GM23338 (cell line): ENCODE results near the gene UBE2D1. TPM values are rescaled to one million over a fixed set of nuclear protein-coding genes. Genes with fewer than 3 reads are reported as not detected.
A peak's percentile ranks its signal among the peaks of the same experiment; 100 is the strongest.

Experiments used
- ATAC-seq: fragments of 200-7000 bp; cut with Tn5 transposase; 3 replicates; pipeline ENCODE4 v1.9.1; 2020
- DNase-seq: peaks from one replicate; pipeline ENCODE4 v3.0.0-alpha.2; 2015; ENCODE audit warnings: low spot score
- H2AFZ ChIP-seq: fragments of 200-600 bp; sonication (generic); 2 replicates; pipeline ENCODE4 v1.8.0; 2016; ENCODE audit warnings: antibody characterized with exemption, mild to moderate bottlenecking, moderate library complexity
- H3F3A ChIP-seq: fragments of 200-600 bp; sonication (generic); replicated peaks from 2 replicates; pipeline ENCODE4 v1.8.0; 2017; ENCODE audit warnings: antibody characterized with exemption, mixed run types, low read depth
- H3K27ac ChIP-seq: fragments of 200-600 bp; sonication (generic); 2 replicates; pipeline ENCODE4 v1.6.1; 2016; ENCODE audit warnings: low read depth
- H3K27me3 ChIP-seq: fragments of 200-600 bp; sonication (generic); 2 replicates; pipeline ENCODE4 v1.8.0; 2016; ENCODE audit warnings: mild to moderate bottlenecking, mixed run types, moderate library complexity; ENCODE audit not compliant: insufficient read depth
- H3K36me3 ChIP-seq: fragments of 200-600 bp; sonication (generic); 2 replicates; pipeline ENCODE4 v1.8.0; 2016; ENCODE audit warnings: mild to moderate bottlenecking; ENCODE audit not compliant: insufficient read depth
- H3K4me1 ChIP-seq: fragments of 200-600 bp; sonication (generic); 2 replicates; pipeline ENCODE4 v1.8.0; 2016; ENCODE audit warnings: mild to moderate bottlenecking, moderate library complexity; ENCODE audit not compliant: insufficient read depth
- H3K4me2 ChIP-seq: fragments of 200-600 bp; sonication (generic); 2 replicates; pipeline ENCODE4 v1.7.1; 2017; ENCODE audit warnings: mixed run types
- H3K4me3 ChIP-seq: fragments of 200-600 bp; sonication (generic); 2 replicates; pipeline ENCODE4 v1.6.1; 2016; ENCODE audit warnings: mixed run types
- H3K79me2 ChIP-seq: fragments of 200-600 bp; sonication (generic); replicated peaks from 2 replicates; pipeline ENCODE4 v1.8.0; 2017; ENCODE audit warnings: mild to moderate bottlenecking; ENCODE audit not compliant: insufficient read depth
- H3K9me2 ChIP-seq: fragments of 200-600 bp; sonication (generic); 2 replicates; pipeline ENCODE4 v1.8.0; 2017; ENCODE audit not compliant: insufficient read depth
- H4K20me1 ChIP-seq: fragments of 200-600 bp; sonication (generic); replicated peaks from 2 replicates; pipeline ENCODE4 v1.8.0; 2017; ENCODE audit warnings: mild to moderate bottlenecking; ENCODE audit not compliant: insufficient read depth
- H3K27ac Mint-ChIP-seq: 2 replicates; pipeline ENCODE4 v1.8.0; 2020; ENCODE audit warnings: inconsistent platforms, mild to moderate bottlenecking, moderate library complexity, mixed read lengths
- H3K27me3 Mint-ChIP-seq: 3 replicates; pipeline ENCODE4 v1.8.0; 2022; ENCODE audit warnings: low read depth, mild to moderate bottlenecking, moderate library complexity, mixed read lengths, inconsistent platforms; ENCODE audit not compliant: insufficient read depth, poor library complexity
- H3K36me3 Mint-ChIP-seq: 3 replicates; pipeline ENCODE4 v1.8.0; 2021; ENCODE audit warnings: low read depth, mild to moderate bottlenecking, inconsistent platforms, moderate library complexity, mixed read lengths
- H3K4me1 Mint-ChIP-seq: 3 replicates; pipeline ENCODE4 v1.8.0; 2020; ENCODE audit warnings: mild to moderate bottlenecking, inconsistent platforms, mixed read lengths
- H3K4me3 Mint-ChIP-seq: 3 replicates; pipeline ENCODE4 v1.8.0; 2021; ENCODE audit warnings: moderate library complexity, mild to moderate bottlenecking, inconsistent platforms, mixed read lengths
- H3K9me3 Mint-ChIP-seq: 3 replicates; pipeline ENCODE4 v1.8.0; 2020; ENCODE audit warnings: moderate library complexity, mild to moderate bottlenecking, inconsistent platforms, mixed read lengths
- CTCF ChIP-seq, 2 experiments: fragments of 200-600 bp in 1 of 2; sonication (generic) in 1 of 2; conservative IDR thresholded peaks; 2 replicates each; pipeline versions ENCODE4 v1.5.1 to v1.6.1; 2016 to 2017; ENCODE audit warnings: antibody characterized with exemption in 2 of 2, low read depth in 2 of 2, mild to moderate bottlenecking in 2 of 2, moderate library complexity in 1 of 2
- ETS1 ChIP-seq: IDR thresholded peaks from 2 replicates; pipeline ENCODE4 v1.6.1; 2016; ENCODE audit warnings: antibody characterized with exemption
- EZH2 ChIP-seq: fragments of 200-600 bp; sonication (generic); IDR thresholded peaks from one replicate; pipeline ENCODE4 v1.8.0; 2017; ENCODE audit warnings: antibody characterized with exemption, mild to moderate bottlenecking, low read depth; ENCODE audit not compliant: unreplicated experiment
- JUNB ChIP-seq: IDR thresholded peaks from one replicate; pipeline ENCODE4 v1.6.1; 2016; ENCODE audit warnings: antibody characterized with exemption; ENCODE audit not compliant: unreplicated experiment
- NANOG ChIP-seq: IDR thresholded peaks from 2 replicates; pipeline ENCODE4 v1.6.1; 2016; ENCODE audit warnings: antibody characterized with exemption, borderline replicate concordance
- POLR2AphosphoS5 ChIP-seq: IDR thresholded peaks from 2 replicates; pipeline ENCODE4 v1.6.1; 2016; ENCODE audit warnings: antibody characterized with exemption, low read depth
- REST ChIP-seq: IDR thresholded peaks from one replicate; pipeline ENCODE4 v1.6.1; 2018; ENCODE audit warnings: antibody characterized with exemption; ENCODE audit not compliant: unreplicated experiment
- STAT1 ChIP-seq: IDR thresholded peaks from one replicate; pipeline ENCODE4 v1.6.1; 2016; ENCODE audit warnings: antibody characterized with exemption; ENCODE audit not compliant: unreplicated experiment
- ZNF331 ChIP-seq: fragments of 250-450 bp; sonication (Bioruptor Pico); IDR thresholded peaks from 2 replicates; pipeline ENCODE4 v1.5.0; 2020; ENCODE audit warnings: low read depth, mild to moderate bottlenecking, moderate library complexity
- polyA plus RNA-seq: library from polyadenylated mRNA; unstranded; fragments of >200 nt; fragmentation: Nextera tagmentation; extraction: Ambion mirVana; gene quantifications from 2 replicates; pipeline ENCODE4 v1.2.1, GENCODE V29; 2016
- total RNA-seq: library from RNA; depleted of rRNA; stranded (reverse); fragments of >200 nt; shearing (Covaris generic); gene quantifications from 2 replicates; pipeline ENCODE4 v1.2.3, GENCODE V29; 2014

The UBE2D1 gene
- total and polyA plus RNA-seq, 2 experiments from 2014 or later, result 39.5 to 64.9 TPM

GRCh38 chr10:58291538-58292174 is 43.1 kb upstream of the UBE2D1 start:
- Histone ChIP-seq H3K27ac (no peak overlapping the region), H3F3A (no peaks in the 10 kb centered on the region), H3K4me1 (peaks cover 11% of the 10 kb centered on the region; the same call in 1 of the 2 replicates), H4K20me1 (no peaks in the 10 kb centered on the region), H3K9me2 (no peaks in the 10 kb centered on the region), H3K27me3 (no peaks in the 10 kb centered on the region), H3K36me3 (peaks cover 3% of the 10 kb centered on the region; the same call in 1 of the 2 replicates), H2AFZ (no peak overlapping the region), H3K4me3 (no peak overlapping the region), H3K4me2 (no peak overlapping the region), H3K79me2 (no peaks in the 10 kb centered on the region)
- TF ChIP-seq REST, result no peak
- TF ChIP-seq EZH2, result no peak
- no peak for TF ChIP-seq STAT1
- TF ChIP-seq ETS1, result no peak
- peak; percentile 70 to 76 for TF ChIP-seq CTCF (conservative IDR thresholded peaks at IDR 0.05; ENCODE audit: low read depth in 2 of 2)
- no peak for TF ChIP-seq NANOG
- TF ChIP-seq ZNF331 (CRISPR knock-in tag), result no peak
- peak; percentile 50 for DNase-seq
- H3K27me3 Mint-ChIP-seq, result no peaks in the 10 kb centered on the region
- H3K4me1 Mint-ChIP-seq, result peaks cover 12% of the 10 kb centered on the region; the same call in 2 of the 3 replicates
- no peak overlapping the region for H3K27ac Mint-ChIP-seq
- H3K4me3 Mint-ChIP-seq, result no peak overlapping the region
- H3K36me3 Mint-ChIP-seq, result no peaks in the 10 kb centered on the region
- no peaks in the 10 kb centered on the region; the same call in 2 of the 3 replicates for H3K9me3 Mint-ChIP-seq
- peak; percentile 26; the same call in 1 of the 3 replicates for ATAC-seq

GRCh38 chr10:58293989-58294388 is 40.8 kb upstream of the UBE2D1 start:
- Histone ChIP-seq H3K4me1 (peaks cover 11% of the 10 kb centered on the region; the same call in 1 of the 2 replicates), H4K20me1 (no peaks in the 10 kb centered on the region), H3K4me2 (no peak overlapping the region), H3K79me2 (no peaks in the 10 kb centered on the region), H3F3A (no peaks in the 10 kb centered on the region), H2AFZ (no peak overlapping the region), H3K27me3 (no peaks in the 10 kb centered on the region), H3K27ac (no peak overlapping the region), H3K4me3 (no peak overlapping the region), H3K36me3 (no peaks in the 10 kb centered on the region), H3K9me2 (no peaks in the 10 kb centered on the region)
- H3K27ac Mint-ChIP-seq, result no peak overlapping the region
- no peaks in the 10 kb centered on the region for H3K36me3 Mint-ChIP-seq
- H3K27me3 Mint-ChIP-seq, result no peaks in the 10 kb centered on the region
- no peak overlapping the region for H3K4me3 Mint-ChIP-seq
- H3K9me3 Mint-ChIP-seq, result no peaks in the 10 kb centered on the region; the same call in 2 of the 3 replicates
- peaks cover 12% of the 10 kb centered on the region; the same call in 2 of the 3 replicates for H3K4me1 Mint-ChIP-seq
- ATAC-seq, result no peak; the same call in 2 of the 3 replicates
- DNase-seq, result no peak
- TF ChIP-seq NANOG (no peak), POLR2AphosphoS5 (no peak), JUNB (no peak), ZNF331 (CRISPR knock-in tag) (no peak), CTCF (conservative IDR thresholded peaks at IDR 0.05; ENCODE audit: low read depth in 2 of 2) (no peak), ETS1 (no peak)
